Kidney capillary endothelial cell (primary cell): ENCODE measurements around the gene SLC5A6.

Source experiments
- DNase-seq: peaks from one replicate; pipeline ENCODE4 v3.0.0-alpha.2; 2018; ENCODE audit warnings: low spot score

The SLC5A6 gene

DNA sequence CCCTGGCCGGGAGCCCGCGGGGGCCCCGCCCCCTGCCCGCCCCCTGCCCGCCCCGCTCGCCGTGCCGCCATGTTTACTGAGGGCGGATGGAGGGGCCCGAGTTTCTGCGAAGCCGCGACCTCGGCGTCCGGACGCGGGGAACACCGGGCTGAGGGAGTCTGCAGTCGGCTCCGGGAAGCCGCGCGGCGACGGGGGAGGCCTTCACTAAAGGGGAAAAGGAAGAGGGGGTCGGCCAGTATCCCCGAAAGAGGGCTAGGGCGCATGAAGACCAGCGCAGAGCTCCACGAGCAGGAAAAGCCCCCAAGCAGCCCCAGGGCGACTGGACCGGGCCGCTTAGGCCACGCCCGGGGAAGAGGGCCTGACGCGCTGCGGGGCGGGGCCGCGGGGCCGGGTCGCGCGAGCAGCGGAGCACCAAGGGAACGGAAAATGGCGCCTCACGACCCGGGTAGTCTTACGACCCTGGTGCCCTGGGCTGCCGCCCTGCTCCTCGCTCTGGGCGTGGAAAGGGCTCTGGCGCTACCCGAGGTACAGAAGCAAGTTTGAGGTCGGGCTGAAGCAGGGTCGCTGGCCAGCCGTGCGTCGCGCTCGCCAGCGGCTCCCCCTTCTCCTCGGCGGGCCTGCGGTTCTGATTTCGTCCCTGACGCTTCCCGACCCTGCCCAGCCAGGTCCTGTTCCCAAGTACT lies at the start of gene SLC5A6, which contains the start of gene ATRAID:
SLC5A6 (minus strand) TSS at position 326 of the 683 bp plus-strand sequence. CDS start 4,618 bp downstream, outside the sequence.
ATRAID (plus strand) TSS at position 99 of the 683 bp plus-strand sequence; CDS start at position 427, 328 bp downstream.
- peak; percentile 76 for DNase-seq

DNA sequence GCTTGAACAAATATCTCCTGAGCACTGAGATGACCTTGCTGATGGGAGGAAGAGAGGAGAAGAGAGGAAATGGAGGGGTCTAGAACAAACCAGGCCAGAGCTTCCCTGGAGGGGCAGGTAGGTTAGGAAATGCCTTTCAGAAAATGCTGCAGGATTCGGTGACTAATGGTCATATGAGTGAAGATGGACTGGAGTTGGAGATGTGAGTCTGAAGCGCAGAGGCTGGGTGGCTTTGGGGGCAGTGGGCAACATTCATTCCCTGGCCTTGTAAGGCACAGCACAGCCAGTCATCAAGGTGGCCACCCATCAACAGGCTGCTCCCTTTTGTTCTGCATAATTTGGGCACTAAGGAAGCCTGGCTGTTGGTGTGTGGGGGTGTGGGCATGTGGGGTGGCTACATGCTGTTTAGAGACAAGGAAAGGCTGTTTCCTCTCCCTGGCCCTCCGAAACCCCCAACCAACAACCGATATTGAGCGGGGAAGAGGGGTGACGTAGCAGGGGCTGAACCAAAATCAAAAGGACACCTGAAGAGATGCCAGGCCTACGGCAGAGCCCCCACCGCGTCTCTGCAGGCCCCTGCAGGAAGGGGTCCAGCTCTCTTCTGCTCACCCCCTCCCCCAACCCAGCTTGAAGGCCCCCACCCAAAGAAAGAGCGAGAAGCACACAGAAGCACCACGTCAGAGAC lies 49.3 kb upstream of the SLC5A6 start:
- no peak for DNase-seq

DNA sequence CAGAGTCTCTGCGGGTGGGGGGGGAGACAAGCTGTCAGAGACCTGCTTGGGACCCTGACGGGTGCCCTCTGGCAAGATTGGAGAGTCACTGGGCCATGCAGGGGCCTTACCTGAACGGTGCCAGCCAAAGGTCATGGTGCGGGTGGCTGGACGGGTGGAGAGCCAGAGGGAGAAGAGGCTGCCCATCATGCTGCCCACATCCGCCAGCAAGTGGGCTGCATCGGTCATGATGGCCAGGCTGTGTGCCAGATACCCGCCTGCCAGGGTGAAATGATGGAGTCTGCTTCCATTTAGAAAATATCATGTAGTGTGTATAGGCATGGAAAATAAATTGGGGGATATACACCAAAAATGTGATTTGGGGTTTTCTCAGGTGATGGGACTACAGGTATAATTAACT lies 46.0 kb upstream of the SLC5A6 start:
- no peak for DNase-seq

DNA sequence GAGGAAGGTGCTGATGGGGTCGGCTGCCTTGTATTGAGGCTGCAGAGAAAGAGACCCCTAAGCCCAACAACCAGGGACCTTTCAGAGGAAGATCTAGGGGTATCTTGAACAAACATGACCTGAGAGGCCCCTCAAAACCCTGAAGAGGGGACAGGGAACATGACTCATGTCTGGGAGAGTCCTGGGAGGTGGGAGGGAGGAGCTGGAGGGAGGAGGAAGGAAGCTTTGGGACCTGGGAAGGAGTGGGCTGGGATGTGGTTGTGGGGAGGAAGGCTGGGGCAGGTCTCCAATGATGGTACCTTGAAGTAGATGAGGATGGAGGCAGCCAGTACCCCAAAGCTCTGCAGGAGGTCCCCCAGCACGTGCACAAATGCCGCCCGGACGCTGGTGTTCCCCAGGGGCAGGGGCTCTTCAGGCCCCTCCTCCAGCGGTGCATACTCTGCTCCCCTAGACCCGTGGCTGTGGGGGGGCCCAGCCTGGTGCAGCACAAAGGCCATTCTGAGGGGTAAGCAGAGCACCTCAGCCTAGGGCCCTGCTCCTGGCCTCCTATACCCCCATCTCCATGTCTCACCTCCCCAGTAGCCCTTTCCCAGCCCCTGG lies 44.9 kb upstream of the SLC5A6 start:
- DNase-seq = no peak

DNA sequence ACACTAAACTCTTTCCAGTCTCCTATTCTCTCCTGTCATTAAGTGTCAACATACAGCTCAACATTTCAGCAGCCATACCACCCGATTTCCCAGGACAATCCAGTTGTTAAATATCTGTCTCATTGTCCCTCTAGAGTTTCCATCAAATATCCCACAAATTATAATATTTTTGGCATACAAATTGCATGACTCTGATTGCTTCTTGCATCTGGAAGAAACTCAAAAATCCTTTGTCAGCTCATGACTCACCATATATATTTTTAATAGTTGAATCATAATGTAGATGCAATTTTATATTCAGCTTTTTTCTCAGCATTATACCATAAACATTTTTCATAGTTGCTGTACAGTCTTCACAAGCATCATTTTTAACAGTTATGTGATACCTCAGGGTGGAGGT lies 43.6 kb upstream of the SLC5A6 start:
- DNase-seq = no peak

DNA sequence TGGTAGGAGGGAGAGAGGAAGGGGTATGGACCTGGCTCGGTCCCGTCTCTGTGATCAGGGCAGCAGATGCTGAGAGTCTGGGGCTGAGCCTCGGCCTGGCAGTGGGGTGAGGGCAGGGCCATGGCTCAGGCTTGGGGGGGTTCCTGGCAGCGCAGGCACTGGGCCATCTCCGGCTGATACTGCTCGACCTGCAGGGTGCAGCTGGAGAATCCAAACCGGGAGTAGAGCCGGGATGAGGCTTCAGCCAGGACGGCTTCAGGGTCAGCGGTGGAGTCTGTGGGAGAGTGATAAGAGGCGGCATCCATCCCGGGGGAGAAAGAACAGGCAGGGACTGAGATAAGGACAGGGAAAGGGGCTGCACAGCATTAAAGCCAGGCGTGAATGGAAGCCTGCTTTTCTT lies 43.1 kb upstream of the SLC5A6 start:
- DNase-seq = no peak

DNA sequence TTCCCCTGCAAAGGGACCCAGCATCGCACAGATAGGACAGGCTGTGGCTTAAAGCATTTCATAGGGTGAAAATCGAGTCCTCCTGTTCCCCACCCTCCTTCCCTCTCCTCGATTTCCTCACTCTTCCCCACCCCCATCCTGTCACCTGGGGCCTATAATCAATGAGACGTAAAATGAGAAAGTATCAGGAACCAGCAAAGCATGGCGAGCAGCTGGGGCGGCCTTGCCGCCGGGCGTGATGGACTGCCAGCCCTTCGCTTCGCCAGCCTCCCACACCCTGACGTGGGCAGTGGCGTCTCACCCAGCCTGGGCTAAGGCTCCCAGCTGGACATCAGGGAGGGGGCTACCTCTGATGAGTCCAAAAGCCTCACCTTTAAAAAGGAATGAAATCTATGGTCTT lies 39.7 kb upstream of the SLC5A6 start:
- DNase-seq = no peak

DNA sequence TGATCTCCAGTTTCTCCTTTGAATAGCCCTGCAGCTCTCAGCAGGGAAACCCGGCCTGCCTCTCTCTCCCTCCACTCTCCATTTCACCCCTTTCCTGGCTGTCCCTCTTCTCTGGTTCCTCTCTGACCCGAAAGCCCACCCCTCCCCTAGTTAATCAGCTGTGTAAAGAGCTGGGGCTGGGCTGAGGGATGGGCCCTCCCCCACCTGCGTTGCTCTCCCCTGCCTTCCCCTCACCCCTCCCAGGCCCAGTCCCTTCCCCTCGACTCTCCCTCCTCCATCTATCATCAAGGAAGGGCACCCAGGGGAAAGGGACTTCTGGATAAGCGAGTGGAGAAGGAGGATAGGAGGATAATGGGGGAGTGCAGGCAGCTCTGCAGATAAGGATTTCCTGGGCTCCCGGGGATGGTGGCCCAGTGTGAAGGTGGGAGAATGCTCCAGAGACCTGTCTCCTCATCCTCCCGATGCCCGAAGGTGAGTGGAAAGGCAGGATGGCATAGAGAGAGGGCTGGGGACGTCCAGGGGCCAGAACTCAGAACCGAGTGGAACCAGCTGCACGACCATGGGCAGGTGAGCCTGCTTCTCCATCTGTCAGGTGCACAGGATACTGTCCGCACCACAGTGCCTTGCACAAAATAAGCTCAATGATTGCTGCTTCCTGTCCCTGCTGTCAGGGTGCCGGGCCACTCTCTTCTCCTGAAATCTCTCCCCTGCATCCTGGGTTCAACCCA lies 38.7 kb upstream of the SLC5A6 start:
- DNase-seq = no peak

DNA sequence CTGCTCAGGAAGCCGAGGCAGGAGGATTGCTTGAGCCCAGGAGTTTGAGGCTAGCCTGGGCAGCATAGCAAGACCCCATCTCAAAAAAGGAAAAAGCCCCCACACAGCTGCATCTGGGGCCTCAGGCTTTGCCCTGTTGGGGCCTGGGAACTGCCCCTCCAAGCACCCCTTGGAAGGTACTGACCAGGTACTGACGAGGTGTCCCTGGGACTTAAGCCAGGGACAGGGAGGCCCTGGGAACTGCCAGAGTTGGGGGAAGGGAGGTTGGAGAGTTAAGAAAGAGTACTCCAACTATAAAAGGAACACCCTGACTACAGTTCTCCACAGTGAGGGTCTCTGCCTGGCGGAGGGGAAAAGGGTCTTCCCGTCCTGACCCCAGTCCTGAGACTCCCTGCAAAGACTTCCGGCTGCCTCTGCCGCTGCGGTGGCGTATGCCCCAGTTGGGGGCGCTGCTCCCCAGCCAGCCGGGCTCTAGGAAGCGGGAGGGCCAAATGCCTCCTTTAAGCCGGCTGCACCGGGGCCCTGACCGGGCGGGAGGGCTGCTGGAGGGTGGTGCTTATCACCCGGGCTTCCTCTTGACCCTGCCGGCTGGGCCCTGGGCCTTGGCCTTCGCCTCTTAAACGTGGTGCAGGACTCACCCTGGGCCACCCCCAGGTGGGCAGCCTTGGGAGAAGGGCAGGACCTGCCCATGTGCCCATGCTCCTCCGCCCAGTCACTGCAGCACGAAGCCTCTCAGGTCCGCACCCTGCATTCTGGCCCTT lies 38.0 kb upstream of the SLC5A6 start:
- DNase-seq = peak; percentile 55

DNA sequence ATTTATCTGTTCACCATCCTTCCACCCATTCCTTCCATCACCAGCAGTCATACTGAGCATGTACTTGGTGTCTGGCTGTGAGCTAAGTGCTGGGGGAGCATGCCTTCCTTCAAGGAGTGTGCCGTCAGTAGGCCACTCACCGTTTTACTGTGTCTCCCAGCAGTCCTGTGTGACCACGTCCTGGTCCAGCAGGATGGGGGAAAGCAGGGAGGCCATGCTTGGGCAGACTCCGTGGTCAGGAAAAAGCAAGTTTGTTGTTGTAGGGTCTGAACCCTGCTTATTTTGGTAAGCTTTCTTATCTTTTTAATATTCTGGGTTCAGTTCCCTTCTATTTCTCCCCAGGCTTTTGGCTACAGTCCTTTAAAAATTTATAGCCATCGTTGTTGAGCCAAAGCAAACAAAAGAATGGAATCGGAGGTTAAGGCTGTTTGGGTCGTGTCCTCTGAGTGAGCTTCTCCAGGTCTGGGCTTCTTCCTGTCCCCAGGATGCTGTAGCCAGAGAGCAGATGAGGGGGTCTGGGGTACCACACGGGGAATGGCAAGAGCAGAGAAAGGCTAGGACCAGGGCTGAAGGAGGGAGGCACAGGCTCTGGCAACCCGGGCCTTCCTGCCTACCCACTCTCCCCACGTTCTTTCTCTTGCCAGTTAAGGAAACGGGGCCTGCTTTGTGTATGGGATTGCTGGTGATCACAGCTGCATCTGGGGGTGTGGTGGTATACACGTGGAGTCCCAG lies 37.3 kb upstream of the SLC5A6 start:
- DNase-seq = no peak

DNA sequence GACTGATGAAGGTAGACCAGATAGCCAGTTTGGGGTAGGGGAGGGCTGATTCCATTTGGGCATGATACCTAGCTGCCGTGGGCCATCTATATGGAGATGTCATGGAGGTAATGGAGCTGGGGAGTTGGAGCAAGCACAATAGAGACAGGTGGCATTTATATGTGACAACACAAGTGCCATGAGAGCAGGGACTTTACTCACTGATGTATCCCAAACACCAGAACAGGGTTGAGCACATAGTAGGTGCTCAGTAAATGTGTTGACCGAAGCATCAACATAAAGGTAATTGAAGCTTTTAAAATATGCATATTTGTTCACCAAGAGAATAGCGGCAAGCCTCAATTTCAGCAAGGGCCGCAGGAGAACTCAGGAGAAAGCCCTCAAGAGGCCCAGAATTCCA lies 35.8 kb upstream of the SLC5A6 start:
- DNase-seq = no peak

DNA sequence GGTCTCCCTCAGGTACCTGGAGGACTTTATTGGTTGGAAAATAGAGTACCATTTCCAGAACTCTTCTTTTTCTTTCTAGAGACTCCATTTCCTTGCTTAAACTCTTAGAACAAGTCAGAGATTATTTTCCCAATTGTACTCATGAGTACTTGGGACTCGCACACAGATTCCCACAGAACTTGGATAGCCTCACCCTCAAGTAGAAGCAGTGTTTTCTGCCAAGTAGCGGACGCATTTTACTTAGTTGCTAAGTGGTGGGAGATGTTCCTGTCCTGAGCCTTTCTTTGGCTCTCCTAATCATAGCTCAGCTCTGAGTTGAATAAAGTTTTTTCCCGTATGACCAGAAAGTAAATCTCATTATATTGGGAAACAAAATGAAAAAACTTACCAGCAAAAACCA lies 33.6 kb upstream of the SLC5A6 start:
- no peak for DNase-seq

DNA sequence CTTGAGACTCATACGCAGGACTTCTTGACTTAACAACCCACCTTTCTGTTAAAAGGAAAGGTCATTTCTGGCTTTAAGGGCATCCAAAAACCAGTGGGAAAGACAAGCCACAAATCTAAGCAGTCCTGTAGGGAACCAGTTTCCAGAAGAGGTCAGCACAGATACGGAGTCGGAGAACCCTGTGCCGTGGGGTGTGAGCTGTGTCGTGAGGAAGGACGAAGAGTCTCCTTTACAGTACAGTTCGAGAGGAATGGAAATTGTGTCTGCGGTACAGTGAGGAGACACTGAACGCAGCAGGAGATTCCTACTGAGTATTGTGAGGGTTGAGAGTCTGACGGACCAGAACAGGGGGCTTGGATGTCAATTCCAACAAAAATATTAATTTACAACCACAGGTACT lies 33.0 kb upstream of the SLC5A6 start:
- DNase-seq = no peak

DNA sequence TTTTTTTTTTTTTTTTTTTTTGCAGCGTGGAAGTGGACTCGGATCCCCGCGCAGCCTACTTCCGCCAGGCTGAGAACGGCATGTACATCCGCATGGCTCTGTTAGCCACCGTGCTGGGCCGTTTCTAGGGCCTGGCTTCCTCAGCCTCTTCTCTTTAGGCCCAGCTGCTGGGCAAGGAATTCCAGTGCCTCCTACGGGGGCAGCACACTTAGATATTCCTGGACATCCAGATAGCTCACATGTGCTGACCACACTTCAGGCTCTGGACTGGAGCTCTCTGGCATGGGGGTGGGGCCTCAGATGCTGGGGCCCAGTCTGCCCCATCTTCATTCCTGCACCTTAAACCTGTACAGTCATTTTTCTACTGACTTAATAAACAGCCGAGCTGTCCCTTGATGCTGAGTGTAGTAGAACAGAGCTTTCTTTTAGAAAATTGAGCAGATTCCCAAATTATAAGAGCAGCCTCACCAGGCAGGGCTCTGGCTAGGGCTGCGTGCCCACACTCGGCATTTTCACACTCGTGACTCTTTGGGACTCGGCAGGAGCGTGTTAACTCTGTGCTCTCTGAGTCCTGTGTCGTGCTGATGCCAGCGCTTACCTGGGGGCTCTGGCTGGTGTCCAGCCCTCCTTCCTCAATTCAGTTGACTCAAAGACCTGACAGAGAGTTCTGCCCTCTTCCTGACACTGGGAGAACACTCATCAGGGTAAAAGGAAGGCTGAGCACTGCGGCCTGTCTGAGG lies 31.5 kb upstream of the SLC5A6 start:
- no peak for DNase-seq

DNA sequence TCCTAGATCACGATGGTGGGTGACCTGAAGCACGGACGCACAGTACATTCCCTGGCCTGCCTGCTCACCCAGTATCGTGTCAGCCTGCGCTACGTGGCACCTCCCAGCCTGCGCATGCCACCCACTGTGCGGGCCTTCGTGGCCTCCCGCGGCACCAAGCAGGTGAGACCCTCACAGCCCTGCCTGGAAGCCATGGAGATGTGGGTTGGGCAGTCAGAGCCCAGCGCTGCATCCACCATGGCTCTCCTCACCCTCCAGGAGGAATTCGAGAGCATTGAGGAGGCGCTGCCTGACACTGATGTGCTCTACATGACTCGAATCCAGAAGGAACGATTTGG lies 30.5 kb upstream of the SLC5A6 start:
- no peak for DNase-seq

DNA sequence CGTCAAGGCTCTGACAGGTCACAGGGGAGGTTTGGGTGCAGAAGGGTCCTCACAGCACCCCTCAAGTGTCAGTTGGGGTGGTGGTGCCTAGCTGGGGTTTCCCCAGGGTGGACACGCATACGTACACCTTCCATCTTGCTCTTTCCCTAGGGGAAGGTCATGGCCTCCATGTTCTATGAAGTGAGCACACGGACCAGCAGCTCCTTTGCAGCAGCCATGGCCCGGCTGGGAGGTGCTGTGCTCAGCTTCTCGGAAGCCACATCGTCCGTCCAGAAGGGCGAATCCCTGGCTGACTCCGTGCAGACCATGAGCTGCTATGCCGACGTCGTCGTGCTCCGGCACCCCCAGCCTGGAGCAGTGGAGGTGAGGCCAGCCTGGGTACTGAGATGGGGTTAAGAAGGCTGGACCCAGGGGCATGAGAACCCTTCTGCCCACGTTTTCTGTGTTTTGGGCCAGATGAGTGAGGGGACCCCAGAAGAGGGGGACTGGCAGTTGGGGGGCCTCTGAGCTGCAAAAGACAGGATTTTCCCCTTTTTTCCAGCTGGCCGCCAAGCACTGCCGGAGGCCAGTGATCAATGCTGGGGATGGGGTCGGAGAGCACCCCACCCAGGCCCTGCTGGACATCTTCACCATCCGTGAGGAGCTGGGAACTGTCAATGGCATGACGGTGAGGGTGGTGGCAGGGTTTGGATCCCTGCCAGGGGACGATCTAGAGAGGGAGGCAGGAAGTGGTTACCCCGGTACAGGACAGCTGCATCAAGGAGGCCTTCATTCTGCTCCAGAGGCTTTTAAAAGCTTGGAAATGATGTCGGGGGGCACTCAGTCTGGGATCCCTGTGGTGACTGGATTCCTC lies 29.9 kb upstream of the SLC5A6 start:
- DNase-seq = no peak

DNA sequence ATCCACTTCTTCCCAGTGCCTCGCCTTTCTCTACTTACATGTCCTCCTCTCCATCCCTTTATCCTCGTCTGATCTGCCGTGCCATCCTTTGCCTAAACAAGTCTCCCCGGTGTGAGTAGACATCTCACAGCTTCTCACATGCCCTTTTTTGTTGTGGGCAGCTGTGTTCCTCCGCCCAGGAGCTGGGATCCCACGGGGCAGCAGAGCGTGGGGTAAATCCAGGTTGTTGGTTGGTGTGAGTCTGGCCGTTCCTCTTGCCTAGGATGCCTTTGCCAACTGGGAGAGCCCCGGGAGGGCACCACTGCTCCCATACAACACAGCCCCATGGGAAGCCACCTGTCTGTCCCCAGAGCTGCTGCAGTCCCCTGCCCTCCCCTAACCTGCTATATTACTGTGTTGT lies 28.3 kb upstream of the SLC5A6 start:
- DNase-seq = no peak

DNA sequence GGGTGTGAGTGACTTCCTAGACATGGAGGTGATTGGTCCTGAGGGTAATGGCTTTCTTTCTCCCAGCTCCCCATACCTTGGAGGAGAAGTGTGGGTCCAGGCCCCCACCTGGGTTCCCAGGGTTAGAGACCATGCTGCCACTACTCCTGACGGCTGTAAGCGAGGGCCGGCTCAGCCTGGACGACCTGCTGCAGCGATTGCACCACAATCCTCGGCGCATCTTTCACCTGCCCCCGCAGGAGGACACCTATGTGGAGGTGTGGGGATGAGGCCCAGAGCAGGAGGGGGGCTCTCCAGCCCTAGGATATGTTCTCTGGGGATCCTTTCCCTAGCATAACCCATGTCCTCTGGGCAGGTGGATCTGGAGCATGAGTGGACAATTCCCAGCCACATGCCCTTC lies 26.9 kb upstream of the SLC5A6 start:
- DNase-seq = no peak

DNA sequence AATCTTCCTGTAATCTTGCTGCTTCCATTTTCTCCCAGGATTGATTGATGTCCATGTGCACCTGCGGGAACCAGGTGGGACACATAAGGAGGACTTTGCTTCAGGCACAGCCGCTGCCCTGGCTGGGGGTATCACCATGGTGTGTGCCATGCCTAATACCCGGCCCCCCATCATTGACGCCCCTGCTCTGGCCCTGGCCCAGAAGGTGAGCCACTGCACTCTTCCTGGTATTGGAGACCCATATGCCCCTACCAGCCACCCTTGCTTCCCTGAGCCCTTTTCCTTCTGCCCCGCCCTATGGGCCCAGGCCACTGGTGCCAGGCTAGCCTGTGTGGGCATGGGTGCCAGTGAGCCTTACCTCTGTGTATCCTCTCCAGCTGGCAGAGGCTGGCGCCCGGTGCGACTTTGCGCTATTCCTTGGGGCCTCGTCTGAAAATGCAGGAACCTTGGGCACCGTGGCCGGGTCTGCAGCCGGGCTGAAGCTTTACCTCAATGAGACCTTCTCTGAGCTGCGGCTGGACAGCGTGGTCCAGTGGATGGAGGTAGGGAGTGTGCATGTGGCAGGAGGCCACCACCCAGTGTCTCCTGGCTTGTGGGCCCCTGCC lies 25.4 kb upstream of the SLC5A6 start:
- DNase-seq = no peak
